AG08396 (cell line): ENCODE measurements around the gene CACNA1G.
A peak's percentile ranks its signal among the peaks of the same experiment; 100 is the strongest.

ENCODE experiments used
- DNase-seq: peaks from one replicate; pipeline ENCODE4 v3.0.0; 2012; ENCODE audit warnings: low spot score, mixed read lengths

The CACNA1G gene

DNA sequence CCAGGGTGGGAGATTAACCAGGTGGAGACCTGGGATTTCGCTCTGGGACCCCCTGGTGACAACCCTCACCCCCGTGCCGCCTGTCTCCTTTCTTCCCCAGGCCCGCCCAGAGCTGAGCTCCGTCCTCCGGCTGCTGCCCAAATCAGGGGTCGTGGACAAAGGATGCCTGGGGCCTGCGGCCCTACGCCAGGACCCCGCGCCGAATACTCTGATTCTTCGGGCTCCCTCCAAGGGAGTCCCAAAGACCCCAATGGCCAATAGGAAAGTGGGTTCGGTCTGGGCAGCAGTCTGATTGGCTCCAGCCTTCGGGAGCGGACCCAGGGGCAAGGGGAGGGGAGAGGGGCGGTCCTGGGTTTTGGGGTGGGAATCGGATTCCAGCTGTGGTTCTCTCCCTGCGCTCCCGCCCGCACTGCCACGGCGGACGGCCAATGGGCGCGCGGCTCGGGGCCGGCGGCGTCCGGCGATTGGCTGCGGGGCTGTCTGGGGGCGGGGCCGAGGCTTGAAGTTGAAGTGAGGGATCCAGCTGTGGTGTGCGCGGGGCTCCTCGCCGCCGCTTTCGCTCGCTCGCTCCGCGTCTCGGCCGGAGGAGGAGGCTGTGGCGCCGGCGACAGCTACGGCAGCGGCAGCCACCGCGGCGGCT, at the start of gene CACNA1G:
Gene CACNA1G (plus strand): TSS at position 531 of the 640 bp plus-strand sequence. CDS start 745 bp downstream, outside the sequence.
- peak; percentile 98 for DNase-seq

DNA sequence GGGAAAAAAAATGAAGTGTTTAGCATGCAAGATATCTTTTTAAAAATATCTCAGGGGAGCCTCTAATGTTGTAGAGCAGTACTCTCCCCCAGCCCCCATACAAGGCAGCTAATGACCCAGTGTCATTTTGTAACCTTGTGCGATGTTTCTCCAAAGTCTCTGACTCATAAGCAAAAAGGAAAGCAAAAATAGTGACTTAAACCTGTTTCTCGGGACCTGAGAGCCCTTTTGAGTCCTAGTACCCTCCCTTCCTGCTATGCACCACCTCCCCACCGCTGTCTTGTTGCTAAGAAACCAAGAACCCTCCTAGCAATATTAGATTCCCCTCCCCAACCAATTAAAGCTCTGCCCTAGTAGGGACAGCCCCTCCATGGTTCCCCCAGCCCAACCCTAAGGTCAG, 49.5 kb upstream of the CACNA1G start:
- DNase-seq, result no peak

DNA sequence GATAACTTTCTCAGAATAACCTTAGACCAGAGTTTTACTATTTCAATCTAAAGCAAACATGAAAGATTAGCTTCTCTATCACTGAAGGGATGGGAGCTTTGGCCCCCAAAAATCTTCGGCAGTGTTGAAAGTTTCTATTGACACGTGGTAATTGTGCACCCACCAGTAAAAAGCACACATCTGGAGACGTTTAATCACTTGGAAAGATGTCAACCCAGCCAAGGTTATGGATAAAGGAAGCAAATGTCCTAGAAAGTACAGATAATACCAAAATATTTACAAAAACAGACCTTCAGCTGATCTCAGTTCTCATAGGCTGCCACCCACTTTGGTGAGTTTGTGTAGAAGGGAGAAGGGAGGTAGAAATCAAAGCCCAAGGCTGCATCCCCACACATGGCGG, 47.0 kb upstream of the CACNA1G start:
- no peak for DNase-seq

DNA sequence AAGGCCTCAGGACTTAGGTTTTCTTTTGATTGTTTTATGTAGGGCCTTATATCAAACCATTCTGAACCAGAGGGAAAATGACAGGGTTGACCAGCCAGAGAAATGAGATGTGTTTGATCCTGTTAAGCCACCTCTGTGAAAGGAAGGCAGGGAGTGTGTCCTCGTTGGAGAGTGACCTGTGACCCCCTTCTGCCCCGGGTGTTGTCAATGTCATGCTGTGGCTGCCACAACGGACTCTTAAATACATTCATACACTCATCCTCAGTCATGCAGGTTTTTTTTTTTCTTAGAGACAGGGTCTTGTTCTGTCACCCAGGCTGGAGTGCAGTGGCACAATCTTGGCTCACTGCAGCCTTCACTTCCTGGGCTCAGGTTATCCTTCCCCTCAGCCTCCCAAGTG, 46.1 kb upstream of the CACNA1G start:
- no peak for DNase-seq

DNA sequence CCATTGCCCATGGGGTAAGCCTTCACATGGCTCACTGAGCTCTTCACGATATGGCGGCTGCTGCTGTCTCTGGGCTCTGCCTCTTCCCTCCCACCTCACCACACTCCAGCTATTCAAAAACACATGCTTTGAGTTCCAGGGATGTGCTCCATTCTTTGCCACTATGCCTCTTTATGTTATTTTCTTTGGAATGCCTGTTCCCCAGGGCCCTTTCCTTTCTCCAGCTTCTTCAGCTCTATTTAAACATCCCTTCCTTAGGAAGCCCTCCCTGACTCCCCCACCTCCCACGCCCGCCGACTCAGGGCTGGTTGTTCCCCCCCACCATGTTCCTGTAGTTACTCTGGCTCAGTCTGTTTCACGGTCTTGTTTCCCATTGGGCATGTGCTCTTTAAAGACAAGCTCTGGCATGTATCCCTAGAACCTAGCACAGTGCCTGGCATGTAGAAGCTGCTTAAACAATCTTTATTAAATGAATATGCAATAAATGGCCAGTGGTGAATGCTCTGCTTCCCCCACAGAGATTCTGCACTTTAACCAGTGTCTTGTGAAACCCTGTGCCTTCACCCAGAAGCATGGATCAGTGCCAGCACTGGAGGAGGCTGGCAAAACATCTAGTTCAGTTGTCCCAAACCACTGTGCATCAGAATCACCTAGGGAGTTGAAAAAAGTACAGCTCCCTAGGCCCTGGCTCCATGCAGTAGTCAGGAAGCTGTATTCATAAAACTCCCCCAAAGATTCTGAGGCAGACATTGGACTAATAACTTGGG, 45.4 kb upstream of the CACNA1G start:
- DNase-seq, result no peak

DNA sequence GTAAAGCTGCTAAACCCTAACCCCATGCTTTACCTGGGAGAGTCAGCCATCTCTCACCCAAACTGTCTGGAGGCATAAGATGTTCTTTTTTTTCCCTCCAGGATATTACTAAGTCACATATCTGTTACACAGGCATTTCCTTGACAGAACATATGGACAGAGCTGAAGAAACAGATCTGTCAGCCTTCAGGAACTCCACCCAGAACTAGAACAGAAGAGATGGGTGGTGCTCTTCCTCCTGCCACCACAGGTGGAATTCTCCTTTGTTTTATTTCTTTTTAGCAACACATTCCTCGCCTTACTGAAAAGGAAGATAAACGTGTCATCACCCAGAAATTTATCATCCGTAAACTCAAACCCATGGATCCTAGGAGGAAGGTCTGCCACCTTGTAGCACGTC, 43.5 kb upstream of the CACNA1G start:
- DNase-seq, result no peak

DNA sequence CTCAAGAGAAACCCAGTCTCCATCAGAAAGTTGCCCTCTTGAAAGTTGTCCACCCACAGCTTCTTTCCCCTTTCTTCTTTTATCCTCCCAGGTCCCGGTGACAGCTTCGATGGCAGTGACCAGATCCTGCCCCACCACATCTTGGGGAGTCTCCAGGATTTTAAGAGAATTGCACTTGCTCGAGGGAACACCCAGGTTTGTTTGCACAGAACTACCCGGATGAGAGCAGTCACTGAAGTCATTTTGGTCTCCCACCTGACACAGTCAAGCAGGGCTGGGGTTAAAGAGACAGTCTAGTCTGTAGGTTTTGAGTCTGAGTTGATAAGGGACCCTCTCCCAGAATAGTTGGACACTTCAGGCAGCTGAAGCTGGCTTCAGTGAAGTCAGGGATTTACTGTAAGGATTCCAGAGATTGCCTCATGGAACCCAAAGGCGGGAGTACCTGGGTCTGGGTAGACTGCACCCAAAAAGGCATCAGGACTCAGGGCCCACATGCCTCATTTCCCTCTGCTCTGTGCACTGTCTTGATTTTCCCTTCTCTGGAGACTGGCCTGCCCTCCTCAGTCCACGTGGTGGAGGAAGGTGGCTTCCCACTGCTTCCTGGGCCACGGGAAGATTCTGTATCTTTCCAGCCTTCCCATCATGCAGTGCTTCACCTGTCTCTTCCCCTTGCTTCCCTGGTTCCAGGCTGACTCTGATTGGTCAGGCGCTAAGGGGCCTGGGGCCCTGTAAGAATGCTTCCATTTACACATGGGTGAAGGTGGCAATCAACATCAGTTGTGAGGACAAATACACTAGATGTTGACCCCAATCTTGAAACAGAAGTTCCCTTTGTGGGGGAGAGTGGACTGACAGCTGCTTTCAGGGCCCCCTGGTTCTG, 42.8 kb upstream of the CACNA1G start:
- no peak for DNase-seq

DNA sequence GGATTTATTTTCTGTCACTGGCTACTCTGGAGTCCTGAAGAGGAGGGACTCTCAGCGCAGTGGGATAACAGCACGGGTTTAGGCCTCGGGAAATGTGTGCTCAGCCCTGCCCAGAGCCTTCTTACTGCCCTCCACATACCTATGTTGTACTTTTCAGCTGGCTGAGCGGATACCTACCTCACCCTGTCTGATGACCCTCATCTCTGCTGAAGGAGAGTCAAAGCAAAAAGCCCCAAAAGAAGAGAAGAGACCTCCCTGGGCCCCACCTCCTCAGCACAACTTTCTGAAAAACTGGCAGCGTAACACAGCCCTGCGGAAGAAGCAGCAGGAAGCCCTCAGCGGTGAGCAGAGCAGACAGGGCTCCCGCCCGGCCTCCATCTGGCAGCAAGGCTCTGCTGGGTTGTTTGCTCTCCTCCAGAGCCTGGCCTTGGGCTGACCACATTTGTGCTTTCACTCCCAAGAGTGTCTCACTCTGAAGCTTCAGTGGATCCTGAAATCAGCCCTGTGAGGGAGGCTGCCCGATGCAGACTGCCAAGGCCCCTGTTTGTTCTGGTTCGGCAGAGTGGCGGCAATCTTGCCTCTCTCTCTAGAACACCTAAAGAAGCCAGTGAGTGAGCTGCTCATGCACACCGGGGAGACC, 42.0 kb upstream of the CACNA1G start:
- no peak for DNase-seq

DNA sequence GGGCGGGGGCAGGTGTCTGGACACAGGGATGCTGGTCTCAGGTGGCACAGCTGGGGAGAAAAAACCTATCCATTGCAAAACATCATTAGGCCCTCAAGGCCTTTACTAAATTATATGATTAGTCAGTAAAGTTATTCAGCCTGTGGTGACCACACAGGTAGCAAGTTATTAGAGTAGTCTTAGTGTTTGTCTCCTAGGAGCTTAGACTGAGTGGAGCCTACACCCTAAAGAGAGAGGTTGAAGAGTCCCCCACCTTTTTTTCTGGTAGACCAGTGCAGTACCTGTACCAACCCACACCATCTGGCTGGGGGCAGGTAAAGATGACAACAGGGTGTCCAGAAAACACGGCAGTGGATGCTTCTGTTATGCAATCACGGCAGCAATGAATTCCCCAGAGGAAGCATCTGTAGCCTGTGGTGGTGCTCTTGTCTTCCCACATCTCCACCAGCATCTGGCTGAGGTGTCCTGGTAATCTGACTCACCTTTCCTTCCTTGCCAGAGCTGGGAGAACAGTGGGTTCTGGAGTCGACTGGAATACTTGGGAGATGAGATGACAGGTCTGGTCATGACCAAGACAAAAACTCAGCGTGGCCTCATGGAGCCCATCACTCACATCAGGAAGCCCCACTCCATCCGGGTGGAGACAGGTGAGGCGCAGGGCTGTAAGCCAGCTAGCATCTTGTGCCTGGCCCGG, 41.2 kb upstream of the CACNA1G start:
- DNase-seq, result no peak

DNA sequence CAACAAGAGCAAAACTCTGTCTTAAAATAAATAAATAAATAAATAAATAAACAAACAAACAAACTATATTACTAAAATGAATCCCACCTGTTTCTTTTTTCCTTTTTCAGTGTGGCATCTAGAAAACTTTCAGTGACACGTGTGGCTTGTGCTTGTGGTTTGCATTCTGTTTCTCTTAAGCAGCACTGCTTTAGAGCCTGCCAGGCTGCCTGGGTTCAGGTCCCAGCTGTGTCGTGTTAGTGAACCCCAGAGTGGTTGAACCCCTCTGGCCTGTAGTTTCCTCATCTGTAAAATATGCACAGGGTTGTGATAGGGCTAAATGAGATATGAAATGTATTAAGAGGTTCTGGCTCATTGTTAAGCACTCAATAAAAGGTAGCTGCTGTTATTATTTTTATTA, 40.0 kb upstream of the CACNA1G start:
- DNase-seq, result no peak

DNA sequence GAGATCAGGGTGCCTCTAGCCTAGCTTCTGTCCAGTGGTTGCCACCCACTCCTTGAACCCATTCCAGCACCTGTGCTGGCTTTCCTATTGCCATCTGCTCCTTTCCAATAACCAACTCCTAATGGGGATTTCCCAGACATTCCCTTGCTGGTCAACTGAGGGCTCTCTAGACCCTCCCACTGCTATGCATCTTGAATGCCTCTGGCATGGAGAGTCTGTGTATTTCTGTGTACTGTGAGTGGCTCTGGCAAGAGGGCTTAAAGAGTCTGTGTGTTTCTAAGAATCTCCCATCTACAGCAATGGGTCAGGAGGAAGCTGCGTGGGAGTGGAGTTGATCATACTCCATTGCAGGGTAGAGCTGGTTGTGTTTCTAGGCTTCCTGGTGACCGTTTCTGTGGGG, 39.0 kb upstream of the CACNA1G start:
- DNase-seq, result no peak

DNA sequence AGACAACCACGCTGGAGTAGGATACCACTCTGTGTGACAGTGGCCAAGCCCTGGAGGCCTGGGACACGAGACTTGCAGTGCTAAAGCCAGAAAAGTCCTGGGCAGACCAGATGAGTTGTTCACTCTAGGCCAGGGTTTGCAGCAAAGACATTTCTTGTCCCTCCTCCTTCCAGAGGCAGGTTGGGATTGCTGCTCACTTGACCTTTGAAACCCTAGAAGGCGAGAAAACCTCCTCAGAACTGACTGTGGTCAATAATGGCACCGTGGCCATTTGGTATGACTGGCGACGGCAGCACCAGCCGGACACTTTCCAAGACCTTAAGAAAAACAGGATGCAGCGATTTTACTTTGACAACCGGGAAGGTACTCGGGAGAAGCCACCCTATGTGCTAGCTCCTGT, 37.7 kb upstream of the CACNA1G start:
- DNase-seq, result no peak

DNA sequence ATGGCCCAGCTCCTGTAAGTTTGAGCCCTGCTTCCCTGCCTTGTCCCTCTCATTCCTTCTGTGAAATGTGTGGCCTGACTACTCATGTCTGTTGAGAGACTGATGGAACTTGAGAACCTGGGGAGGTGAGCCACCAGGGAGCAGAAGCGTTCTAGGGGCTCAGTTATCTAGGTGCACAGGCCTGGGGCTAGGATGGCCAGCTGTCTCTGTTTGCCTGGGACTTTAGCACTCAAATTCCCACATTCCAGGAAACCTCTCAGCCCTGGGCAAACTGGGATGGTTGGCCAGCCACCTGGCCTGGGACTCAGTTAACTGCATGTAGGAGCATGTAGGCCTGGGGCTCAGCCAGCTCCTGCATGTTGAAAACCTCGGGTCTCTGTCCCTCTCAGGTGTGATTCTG, 37.3 kb upstream of the CACNA1G start:
- no peak for DNase-seq

DNA sequence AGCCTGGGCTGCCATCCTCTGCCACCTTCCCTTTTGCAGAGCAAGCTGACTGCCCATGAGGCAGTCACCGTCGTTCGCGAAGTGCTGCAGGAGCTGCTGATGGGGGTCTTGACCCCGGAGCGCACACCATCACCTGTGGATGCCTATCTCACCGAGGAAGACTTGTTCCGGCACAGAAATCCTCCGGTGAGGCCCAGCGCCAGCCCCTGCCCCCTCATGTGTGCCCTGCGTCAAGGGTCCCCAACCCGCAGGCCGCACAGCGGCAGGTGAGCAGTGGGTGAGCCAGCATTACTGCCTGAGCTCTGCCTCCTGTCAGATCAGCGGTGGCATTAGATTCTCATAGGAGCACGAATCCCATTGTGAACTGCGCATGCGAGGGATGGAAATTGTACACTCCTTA, 35.7 kb upstream of the CACNA1G start:
- no peak for DNase-seq

DNA sequence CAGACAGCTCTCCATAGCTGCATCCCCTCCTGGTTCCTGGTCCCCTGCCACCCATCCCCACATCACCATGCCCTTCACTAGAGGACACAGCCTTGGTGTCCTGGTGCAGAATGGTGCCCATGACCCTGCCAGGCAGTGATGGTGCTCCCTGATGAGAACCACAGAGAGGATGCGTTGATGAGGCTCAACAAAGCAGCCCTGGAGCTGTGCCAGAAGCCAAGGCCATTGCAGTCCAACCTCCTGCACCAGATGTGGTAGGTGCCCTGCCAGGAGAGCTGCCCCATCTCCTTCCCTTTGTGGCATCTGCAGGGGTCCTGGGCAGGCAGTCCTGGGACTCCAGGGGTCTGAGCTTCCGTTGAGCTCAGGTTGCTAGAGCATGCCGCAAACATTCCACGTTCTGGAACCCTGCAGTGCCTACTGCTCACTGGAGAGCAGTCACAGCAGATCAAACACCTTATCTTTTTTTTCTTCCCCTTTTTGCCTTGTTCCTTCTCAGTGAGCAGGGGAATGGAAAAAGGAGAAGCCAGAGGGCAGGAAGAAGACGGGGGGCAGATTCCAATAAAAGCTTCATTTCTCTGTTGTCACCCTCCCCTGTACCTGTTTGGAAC, 33.3 kb upstream of the CACNA1G start:
- no peak for DNase-seq

DNA sequence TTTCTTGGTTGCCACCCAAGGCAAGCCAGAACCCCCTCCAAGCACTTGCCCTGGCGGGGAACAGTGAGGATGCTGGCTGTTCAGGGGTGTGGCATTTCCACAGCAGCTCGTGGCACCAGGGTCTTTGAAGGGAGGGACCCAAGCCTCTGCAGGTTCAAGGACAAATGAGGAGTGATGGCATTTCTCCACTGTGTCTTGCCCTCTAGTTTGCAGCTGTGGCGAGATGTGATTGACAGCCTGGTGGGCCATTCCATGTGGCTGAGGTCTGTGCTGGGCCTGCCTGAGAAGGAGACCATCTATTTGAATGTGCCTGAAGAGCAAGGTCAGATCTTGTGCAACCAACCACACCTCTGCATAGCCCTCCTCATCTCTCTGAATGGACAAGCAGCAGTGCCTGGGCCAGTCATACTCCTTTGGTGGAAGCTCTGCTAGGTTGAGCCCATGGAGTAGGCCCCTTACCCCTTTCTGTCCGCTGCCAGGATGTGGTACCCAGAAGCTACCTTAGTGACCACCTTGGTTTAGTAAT, 32.5 kb upstream of the CACNA1G start:
- no peak for DNase-seq

DNA sequence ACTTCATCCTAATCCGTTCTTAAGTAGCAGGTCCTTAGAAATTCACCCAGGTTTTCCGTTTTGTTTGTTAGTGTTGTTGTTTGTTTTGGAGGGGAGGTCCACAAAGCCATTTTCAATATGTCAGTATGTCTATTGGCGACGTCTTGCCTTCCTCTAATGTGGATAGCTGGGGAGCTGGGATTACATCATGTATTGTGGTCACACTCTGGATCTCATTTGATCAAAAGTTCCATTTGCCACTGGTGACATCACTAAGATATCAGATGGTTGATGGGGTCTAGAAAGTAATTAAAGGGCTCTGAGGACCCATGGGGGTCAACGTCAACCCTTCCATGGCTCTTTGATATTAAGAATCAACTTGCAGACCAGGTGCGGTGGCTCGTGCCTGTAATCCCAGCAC, 30.7 kb upstream of the CACNA1G start:
- DNase-seq, result no peak

DNA sequence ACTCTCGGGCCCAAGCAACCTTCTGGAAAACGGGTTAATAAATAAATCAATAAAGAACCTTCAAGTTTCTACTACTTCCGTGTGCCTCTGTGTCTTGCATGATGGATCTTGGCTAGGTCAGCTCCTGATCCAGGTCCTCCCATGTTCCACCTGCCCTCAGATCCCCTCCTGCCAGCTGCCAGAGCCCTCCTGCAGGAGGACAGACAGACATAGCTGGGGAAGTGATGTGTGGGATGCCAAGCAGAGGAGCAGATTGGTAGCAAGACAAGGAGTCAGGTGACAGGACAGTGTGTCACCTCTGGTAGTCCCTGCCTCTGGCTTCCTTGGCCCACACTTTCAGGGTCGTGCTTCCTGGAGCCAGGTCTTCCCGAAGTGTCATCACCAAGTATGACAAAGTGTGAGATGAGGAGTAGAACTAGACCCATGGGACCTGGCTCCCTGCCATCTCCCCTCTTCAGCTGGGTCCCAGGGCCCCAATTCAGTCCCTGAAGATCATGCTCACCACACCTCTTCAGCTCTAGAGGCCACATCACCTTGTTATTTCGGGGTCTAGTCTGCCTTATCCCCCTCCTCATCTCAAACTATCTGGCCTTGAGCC, 29.0 kb upstream of the CACNA1G start:
- DNase-seq, result no peak

DNA sequence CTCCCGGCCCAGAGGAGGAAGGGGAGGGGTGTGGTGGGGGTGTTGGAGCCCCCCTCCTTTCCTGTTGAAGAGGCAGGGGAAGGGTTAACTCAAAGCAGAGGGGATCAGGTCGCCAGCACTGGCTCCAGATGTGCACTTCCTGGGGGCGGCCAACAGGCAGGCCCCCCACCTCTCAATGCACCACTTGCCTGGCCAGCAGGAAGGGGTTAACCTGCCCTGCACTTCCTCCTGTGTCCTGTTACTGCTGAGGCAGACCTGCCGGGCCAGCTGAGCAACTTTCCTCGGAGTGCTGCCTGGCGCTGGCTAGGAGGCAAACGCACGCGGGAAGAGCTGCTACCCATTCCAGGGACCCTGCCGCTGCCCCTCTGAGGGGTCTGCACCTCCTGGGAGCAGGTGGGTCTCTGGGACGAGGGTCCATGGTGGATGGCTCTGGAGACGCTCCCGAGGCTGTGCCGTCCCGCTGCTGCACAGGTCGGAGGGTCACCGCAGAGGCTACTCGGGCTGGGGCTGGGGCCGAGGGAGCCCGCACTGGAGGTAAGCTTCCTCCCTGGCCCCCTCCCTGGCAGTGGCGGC, 28.0 kb upstream of the CACNA1G start, which contains the start of gene EPN3:
Gene EPN3 (plus strand): TSS at position 284 of the 573 bp plus-strand sequence. CDS start 3,822 bp downstream, outside the sequence.
- DNase-seq, result no peak

DNA sequence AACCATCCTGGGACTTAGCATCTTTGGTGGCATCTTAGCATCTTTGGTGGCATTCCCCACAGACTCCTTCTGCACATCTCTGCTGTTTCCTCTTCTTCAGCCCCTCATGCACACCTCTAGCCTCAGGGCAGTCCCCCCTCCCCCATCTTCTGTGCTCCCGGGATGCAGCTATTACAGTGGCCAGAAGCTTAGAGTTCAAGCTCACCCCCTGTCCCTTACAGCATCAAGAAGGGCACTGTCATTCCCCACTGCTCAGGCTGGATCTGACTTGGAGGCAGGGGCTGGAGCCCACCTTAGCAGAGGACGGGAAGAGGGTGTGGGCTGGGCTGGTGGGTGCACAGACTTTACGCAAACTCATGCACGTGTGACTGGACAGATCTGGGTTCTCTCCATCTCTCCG, 27.3 kb upstream of the CACNA1G start:
- no peak for DNase-seq
